Astrocyte (in vitro differentiated cells and primary cell): Measurements from ENCODE around the gene FOXK2.

Experiments
- CTCF ChIP-seq: IDR thresholded peaks from 2 replicates; pipeline ENCODE4 v1.5.1; 2011; ENCODE audit warnings: low read depth, mild to moderate bottlenecking, inconsistent platforms, low read length, moderate library complexity; ENCODE audit not compliant: insufficient read depth
- EZH2 ChIP-seq: IDR thresholded peaks from 2 replicates; pipeline ENCODE4 v1.6.1; 2012; ENCODE audit warnings: mild to moderate bottlenecking, low read length, inconsistent platforms; ENCODE audit not compliant: insufficient read depth

GRCh38 chr17:82623707-82624106 lies 104.2 kb downstream of the FOXK2 start:
- TF ChIP-seq EZH2 (no peak), CTCF (no peak)
